Fibroblast of lung (primary cell): ENCODE data around the gene C1orf105. TPM values are rescaled to one million over a fixed set of nuclear protein-coding genes. Genes with fewer than 3 reads are reported as not detected.
A peak's percentile ranks its signal among the peaks of the same experiment; 100 is the strongest.

Experiments
- DNase-seq, 2 donors: peaks; one replicate each; pipeline versions ENCODE4 v3.0.0 to v3.0.0-alpha.2; 2010; ENCODE audit warnings: low read depth in 2 of 2
- H2AFZ ChIP-seq: 2 replicates; pipeline ENCODE4 v1.5.1; 2012; ENCODE audit warnings: low read length, control low read depth, inconsistent platforms
- H3K27ac ChIP-seq: 2 replicates; pipeline ENCODE4 v1.5.1; 2011; ENCODE audit warnings: low read length, control low read depth; ENCODE audit not compliant: insufficient read depth
- H3K27me3 ChIP-seq: 2 replicates; pipeline ENCODE4 v1.5.1; 2011; ENCODE audit warnings: mild to moderate bottlenecking, low read length; ENCODE audit not compliant: control insufficient read depth, insufficient read depth
- H3K36me3 ChIP-seq: 2 replicates; pipeline ENCODE4 v1.5.1; 2011; ENCODE audit warnings: low read length; ENCODE audit not compliant: control insufficient read depth, insufficient read depth
- H3K4me1 ChIP-seq: 2 replicates; pipeline ENCODE4 v1.5.1; 2011; ENCODE audit warnings: low read length; ENCODE audit not compliant: control insufficient read depth, insufficient read depth; ENCODE audit errors: extremely low read depth
- H3K4me2 ChIP-seq: 2 replicates; pipeline ENCODE4 v1.5.1; 2011; ENCODE audit warnings: low read length, control low read depth; ENCODE audit not compliant: insufficient read depth; ENCODE audit errors: extremely low read depth
- H3K4me3 ChIP-seq, 4 experiments: fragments of 200-600 bp in 1 of 4; sonication (generic) in 1 of 4; replicated peaks in 1 of 4; 2 replicates each; pipeline ENCODE4 v1.5.1; 2011 to 2016; ENCODE audit warnings: low read length in 4 of 4, low read depth in 3 of 4, mild to moderate bottlenecking in 3 of 4, control low read depth in 2 of 4, inconsistent platforms in 1 of 4, mixed read lengths in 1 of 4; ENCODE audit not compliant: insufficient read depth in 1 of 4; ENCODE audit errors: control extremely low read depth in 1 of 4
- H3K79me2 ChIP-seq: 2 replicates; pipeline ENCODE4 v1.5.1; 2012; ENCODE audit warnings: mild to moderate bottlenecking, low read length, inconsistent platforms; ENCODE audit not compliant: control insufficient read depth, insufficient read depth
- H3K9ac ChIP-seq: 2 replicates; pipeline ENCODE4 v1.5.1; 2011; ENCODE audit warnings: mild to moderate bottlenecking, low read length, control low read depth; ENCODE audit not compliant: insufficient read depth
- H3K9me3 ChIP-seq: 2 replicates; pipeline ENCODE4 v1.5.1; 2012; ENCODE audit warnings: low read depth, low read length; ENCODE audit not compliant: control insufficient read depth, insufficient read depth
- H4K20me1 ChIP-seq: 2 replicates; pipeline ENCODE4 v1.5.1; 2011; ENCODE audit warnings: low read length; ENCODE audit not compliant: control insufficient read depth, insufficient read depth; ENCODE audit errors: extremely low read depth
- EZH2 ChIP-seq: IDR thresholded peaks from 2 replicates; pipeline ENCODE4 v1.5.1; 2012; ENCODE audit warnings: low read length, control low read depth, mild to moderate bottlenecking; ENCODE audit errors: missing control alignments
- polyA plus RNA-seq, 2 donors: library from polyadenylated mRNA; depleted of rRNA in 1 of 2; stranded (reverse) in 1 of 2; unstranded in 1 of 2; fragments of >200 nt; gene quantifications; 2 replicates each; pipeline ENCODE4 v1.2.1, GENCODE V29; 2011 to 2012; ENCODE audit warnings: missing spikeins in 1 of 2
- total RNA-seq: library from RNA; depleted of rRNA; stranded (reverse); fragments of >200 nt; gene quantifications from 2 replicates; pipeline ENCODE4 v1.2.1, GENCODE V29; 2014
- TF ChIP-seq, protein P1 (sequence below), 2 donors: IDR thresholded peaks in 1 of 2; conservative IDR thresholded peaks in 1 of 2; 1 replicate in 1 of 2; 2 replicates in 1 of 2; pipeline ENCODE4 v1.5.1; 2011 to 2012; ENCODE audit warnings: low read length in 2 of 2, control low read depth in 1 of 2, inconsistent platforms in 1 of 2, low read depth in 1 of 2, mild to moderate bottlenecking in 1 of 2

Gene C1orf105
- total and polyA plus RNA-seq, 2 donors (not counting 1 experiment from before 2014, with no cell fraction given) = not detected

DNA sequence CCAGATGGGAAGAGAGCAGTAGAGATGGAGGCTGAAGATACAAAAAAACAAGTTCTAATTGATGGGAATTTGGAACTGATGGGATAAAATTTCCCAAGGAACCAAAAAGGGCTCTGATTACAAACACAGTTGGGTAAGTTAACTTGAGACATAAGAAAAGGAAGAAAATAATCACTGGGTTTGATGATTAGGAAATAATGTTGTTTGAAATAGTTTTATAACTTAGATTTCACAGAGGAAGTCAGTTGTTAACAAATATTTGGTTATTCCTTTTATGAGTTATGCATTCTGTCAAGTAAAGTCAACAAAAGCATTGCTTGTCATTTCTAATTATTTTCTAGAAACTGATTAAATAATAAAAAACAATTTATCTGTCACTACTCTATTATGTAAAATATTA is 92.1 kb downstream of the C1orf105 start:
- H3K4me1 ChIP-seq = no peaks in the 10 kb centered on the region
- no peaks in the 10 kb centered on the region for H3K36me3 ChIP-seq
- no peak overlapping the region for H3K4me3 ChIP-seq
- DNase-seq = no peak
- no peaks in the 10 kb centered on the region for H3K79me2 ChIP-seq
- no peaks in the 10 kb centered on the region for H4K20me1 ChIP-seq
- no peaks in the 10 kb centered on the region for H3K27me3 ChIP-seq
- no peak overlapping the region for H3K4me2 ChIP-seq
- no peak for TF ChIP-seq EZH2
- TF ChIP-seq, protein P1, sequence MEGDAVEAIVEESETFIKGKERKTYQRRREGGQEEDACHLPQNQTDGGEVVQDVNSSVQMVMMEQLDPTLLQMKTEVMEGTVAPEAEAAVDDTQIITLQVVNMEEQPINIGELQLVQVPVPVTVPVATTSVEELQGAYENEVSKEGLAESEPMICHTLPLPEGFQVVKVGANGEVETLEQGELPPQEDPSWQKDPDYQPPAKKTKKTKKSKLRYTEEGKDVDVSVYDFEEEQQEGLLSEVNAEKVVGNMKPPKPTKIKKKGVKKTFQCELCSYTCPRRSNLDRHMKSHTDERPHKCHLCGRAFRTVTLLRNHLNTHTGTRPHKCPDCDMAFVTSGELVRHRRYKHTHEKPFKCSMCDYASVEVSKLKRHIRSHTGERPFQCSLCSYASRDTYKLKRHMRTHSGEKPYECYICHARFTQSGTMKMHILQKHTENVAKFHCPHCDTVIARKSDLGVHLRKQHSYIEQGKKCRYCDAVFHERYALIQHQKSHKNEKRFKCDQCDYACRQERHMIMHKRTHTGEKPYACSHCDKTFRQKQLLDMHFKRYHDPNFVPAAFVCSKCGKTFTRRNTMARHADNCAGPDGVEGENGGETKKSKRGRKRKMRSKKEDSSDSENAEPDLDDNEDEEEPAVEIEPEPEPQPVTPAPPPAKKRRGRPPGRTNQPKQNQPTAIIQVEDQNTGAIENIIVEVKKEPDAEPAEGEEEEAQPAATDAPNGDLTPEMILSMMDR (conservative IDR thresholded peaks at IDR 0.05 in 1 of 2, IDR thresholded peaks at IDR 0.05 in 1 of 2; ENCODE audit: low read depth in 1 of 2, low read length in 2 of 2) = no peak
- no peak overlapping the region for H2AFZ ChIP-seq
- H3K27ac ChIP-seq = no peak overlapping the region
- H3K9ac ChIP-seq = no peak overlapping the region
- no peaks in the 10 kb centered on the region for H3K9me3 ChIP-seq

DNA sequence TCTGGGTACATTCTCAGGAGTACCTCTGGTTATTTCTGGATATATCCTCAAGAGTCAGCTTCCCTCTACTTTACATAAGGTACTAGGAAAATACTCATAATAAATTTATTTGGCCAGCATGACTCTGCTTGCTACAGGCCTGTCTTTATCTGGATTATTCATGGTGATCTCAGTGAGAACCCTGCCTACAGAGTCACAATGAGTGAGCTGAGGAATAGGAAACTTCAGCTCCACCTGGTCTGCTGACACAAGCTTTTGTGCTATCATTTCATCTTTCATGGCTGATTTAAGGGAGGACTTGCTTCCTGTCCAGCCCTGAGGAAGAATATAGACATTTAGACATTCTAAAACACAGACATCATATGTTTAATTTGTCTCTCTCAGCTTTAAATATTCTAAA is 93.0 kb downstream of the C1orf105 start:
- Histone ChIP-seq H3K4me2 (no peak overlapping the region), H3K4me1 (no peaks in the 10 kb centered on the region), H2AFZ (no peak overlapping the region), H3K27me3 (no peaks in the 10 kb centered on the region), H3K9ac (no peak overlapping the region), H3K36me3 (no peaks in the 10 kb centered on the region), H3K79me2 (no peaks in the 10 kb centered on the region), H3K9me3 (no peaks in the 10 kb centered on the region), H4K20me1 (no peaks in the 10 kb centered on the region), H3K27ac (no peak overlapping the region), H3K4me3 (no peak overlapping the region)
- peak in 1 of 2 donors; percentile 40 for DNase-seq
- TF ChIP-seq EZH2 = no peak
- TF ChIP-seq, protein P1 (conservative IDR thresholded peaks at IDR 0.05 in 1 of 2, IDR thresholded peaks at IDR 0.05 in 1 of 2; ENCODE audit: low read depth in 1 of 2, low read length in 2 of 2) = no peak

DNA sequence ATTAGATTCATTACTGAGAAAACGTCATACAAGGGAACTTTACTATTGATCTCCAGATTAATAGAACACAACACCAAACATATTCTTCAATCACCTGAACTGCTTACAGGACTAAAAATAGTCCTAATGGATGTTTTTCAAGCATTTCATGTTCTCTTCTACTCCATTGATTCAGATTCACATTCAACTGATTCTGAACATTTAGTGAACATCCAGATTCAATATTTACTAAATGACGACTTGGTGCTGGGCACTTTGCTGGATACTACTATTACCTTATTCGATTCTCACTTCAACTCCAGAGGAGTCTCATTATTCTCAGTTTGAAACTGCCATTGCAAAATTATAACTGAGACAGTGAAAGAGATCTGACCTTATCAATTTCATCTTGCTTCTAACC is 93.6 kb downstream of the C1orf105 start:
- Histone ChIP-seq H4K20me1 (no peaks in the 10 kb centered on the region), H3K4me2 (no peak overlapping the region), H2AFZ (no peak overlapping the region), H3K79me2 (no peaks in the 10 kb centered on the region), H3K27ac (no peak overlapping the region), H3K4me1 (no peaks in the 10 kb centered on the region), H3K4me3 (no peak overlapping the region), H3K27me3 (no peaks in the 10 kb centered on the region), H3K9ac (no peak overlapping the region), H3K9me3 (no peaks in the 10 kb centered on the region), H3K36me3 (no peaks in the 10 kb centered on the region)
- no peak for TF ChIP-seq EZH2
- TF ChIP-seq, protein P1 (conservative IDR thresholded peaks at IDR 0.05 in 1 of 2, IDR thresholded peaks at IDR 0.05 in 1 of 2; ENCODE audit: low read depth in 1 of 2, low read length in 2 of 2) = no peak
- no peak for DNase-seq
